Upper lobe of right lung (tissue), 1 donor: ENCODE measurements around the gene ZMYND10. TPM values are rescaled to one million over a fixed set of nuclear protein-coding genes. Genes with fewer than 3 reads are reported as not detected.

Source experiments
- ATAC-seq: fragments of 200-7000 bp; cut with Tn5 transposase; one replicate; pipeline ENCODE4 v1.9.1; 2020; ENCODE audit warnings: mild to moderate bottlenecking, moderate library complexity
- DNase-seq: peaks from one replicate; pipeline ENCODE4 v3.0.0-alpha.2; 2020
- H3K27ac ChIP-seq: fragments of 200-600 bp; one replicate; pipeline ENCODE4 v1.8.0; 2022
- H3K27me3 ChIP-seq: fragments of 200-600 bp; one replicate; pipeline ENCODE4 v1.8.0; 2022; ENCODE audit warnings: mild to moderate bottlenecking
- H3K36me3 ChIP-seq: fragments of 200-600 bp; one replicate; pipeline ENCODE4 v1.8.0; 2022
- H3K4me1 ChIP-seq: fragments of 200-600 bp; one replicate; pipeline ENCODE4 v1.8.0; 2022
- H3K4me3 ChIP-seq: fragments of 200-600 bp; one replicate; pipeline ENCODE4 v1.8.0; 2022; ENCODE audit warnings: mild to moderate bottlenecking
- H3K9me3 ChIP-seq: fragments of 200-600 bp; one replicate; pipeline ENCODE4 v1.8.0; 2022
- intact Hi-C: fragments of 100-400 bp; cut with DNase I; formaldehyde crosslinking; loops from one replicate; pipeline ENCODE4 v1.11.0; 2022
- total RNA-seq: library from RNA; stranded (reverse); fragmentation: NEBNext Ultra II Directional; extraction: Animal tissue kit (Norgen Biotek cat#: 25700); gene quantifications from one replicate; pipeline ENCODE4 v1.2.1, GENCODE V29; 2021
- TF ChIP-seq, protein P1 (sequence below): fragments of 200-600 bp; IDR thresholded peaks from one replicate; pipeline ENCODE4 v1.8.0; 2022; ENCODE audit warnings: antibody characterized with exemption
- donor health status: DM: no; HTN: yes; CAD: no; lungs with severe emphysema.

ZMYND10 gene
- total RNA-seq, 1 donor from 2014 or later, result 2.8 TPM

DNA sequence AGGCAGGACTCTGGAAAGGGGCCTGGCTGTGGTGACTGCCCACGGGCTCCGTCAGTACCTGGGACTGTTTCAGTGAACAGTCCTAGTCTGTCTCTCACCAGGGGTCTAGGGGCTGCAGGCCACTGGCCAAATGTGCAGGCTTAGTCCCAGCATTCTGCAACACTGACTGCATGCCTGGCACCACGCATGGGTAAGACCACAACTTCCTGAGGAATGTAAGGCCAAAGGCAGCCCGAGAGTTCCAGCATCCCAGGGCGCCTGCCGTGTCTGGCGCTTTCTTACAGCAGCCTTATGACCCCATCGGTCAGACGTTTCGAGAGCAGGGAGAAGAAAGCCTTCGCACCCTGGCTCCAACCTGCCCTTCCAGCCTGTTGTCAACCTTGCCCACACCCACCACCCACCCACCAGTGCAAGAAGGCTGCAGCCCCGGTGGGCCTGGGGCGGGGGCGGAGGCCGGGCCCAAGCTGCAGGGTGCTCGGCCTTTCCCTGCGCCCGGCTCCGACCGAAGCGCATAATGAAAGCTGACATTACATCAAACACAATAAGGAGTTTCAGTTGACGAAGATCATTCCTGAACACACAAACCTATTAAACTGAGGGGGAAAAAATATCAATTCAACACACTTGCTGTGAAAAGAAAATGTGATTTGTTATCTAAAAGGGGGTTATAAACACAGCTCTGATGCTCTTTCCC, 43.3 kb upstream of the ZMYND10 start:
- Histone ChIP-seq H3K36me3 (no peaks in the 10 kb centered on the region), H3K4me1 (peaks cover 8% of the 10 kb centered on the region), H3K27ac (no peak overlapping the region), H3K9me3 (no peaks in the 10 kb centered on the region), H3K27me3 (no peaks in the 10 kb centered on the region), H3K4me3 (no peak overlapping the region)
- TF ChIP-seq, protein P1, sequence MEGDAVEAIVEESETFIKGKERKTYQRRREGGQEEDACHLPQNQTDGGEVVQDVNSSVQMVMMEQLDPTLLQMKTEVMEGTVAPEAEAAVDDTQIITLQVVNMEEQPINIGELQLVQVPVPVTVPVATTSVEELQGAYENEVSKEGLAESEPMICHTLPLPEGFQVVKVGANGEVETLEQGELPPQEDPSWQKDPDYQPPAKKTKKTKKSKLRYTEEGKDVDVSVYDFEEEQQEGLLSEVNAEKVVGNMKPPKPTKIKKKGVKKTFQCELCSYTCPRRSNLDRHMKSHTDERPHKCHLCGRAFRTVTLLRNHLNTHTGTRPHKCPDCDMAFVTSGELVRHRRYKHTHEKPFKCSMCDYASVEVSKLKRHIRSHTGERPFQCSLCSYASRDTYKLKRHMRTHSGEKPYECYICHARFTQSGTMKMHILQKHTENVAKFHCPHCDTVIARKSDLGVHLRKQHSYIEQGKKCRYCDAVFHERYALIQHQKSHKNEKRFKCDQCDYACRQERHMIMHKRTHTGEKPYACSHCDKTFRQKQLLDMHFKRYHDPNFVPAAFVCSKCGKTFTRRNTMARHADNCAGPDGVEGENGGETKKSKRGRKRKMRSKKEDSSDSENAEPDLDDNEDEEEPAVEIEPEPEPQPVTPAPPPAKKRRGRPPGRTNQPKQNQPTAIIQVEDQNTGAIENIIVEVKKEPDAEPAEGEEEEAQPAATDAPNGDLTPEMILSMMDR, result no peak
- DNase-seq (no peak), ATAC-seq (no peak)
- intact Hi-C loops, result no loop called here

DNA sequence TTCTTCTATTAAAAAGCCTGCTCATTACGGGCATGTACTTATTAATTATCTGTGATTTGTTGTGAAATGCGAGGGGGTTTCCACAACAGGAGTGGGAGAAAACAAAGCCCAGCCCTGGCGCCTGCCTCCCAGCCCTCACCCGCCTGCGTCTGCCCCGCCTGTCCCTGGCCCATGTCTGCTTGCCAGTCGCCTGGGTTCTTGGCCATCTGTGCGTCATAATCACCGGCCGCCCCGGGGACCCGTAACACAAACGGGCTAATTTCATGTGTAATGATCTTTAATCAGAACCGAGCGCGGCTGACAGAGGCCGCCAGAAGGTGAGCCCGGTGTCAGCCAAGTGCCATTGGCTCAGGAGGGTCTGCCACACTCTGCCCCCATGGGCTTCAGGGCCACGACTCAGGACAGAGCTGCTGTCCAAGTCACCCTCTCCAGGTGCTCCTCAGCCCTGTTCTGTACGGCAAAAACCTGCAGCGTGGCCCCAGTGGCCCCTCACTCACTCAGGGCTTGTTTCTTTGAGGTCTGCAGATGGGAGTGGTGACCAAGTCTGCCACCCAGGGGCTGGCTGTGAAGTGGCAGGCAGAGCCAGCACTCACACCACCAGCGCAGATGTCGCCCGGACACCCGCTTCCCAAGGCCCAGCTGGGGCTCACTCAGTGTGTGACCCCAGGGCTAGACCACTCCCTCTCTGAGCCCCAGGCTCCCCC, 42.6 kb upstream of the ZMYND10 start:
- Histone ChIP-seq H3K36me3 (no peaks in the 10 kb centered on the region), H3K4me3 (no peak overlapping the region), H3K27me3 (no peaks in the 10 kb centered on the region), H3K4me1 (peaks cover 8% of the 10 kb centered on the region), H3K9me3 (no peaks in the 10 kb centered on the region), H3K27ac (no peak overlapping the region)
- TF ChIP-seq, protein P1, result no peak
- ATAC-seq (no peak), DNase-seq (no peak)
- intact Hi-C loops, result no loop called here

DNA sequence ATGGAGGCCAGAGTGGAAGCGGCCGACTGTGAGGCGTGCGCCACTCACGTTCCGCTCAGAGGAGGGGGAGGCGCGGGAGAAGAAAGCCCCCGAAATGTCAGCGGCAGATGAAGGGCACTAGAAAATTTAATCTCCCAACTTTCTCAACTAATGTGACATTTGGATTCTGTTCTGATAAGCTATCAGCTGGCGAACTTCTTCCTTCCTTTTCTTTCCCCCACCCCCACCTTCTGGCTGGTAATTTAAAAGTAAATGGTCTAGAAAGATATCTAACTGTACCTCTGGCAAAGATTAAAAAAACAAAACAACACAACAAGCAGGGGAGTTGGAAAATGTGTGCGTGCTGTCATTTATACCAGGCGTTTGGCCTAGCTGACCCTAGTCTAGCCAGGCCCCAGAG, 40.2 kb upstream of the ZMYND10 start:
- no peak overlapping the region for H3K4me3 ChIP-seq
- H3K4me1 ChIP-seq, result peaks cover 2% of the 10 kb centered on the region
- H3K27ac ChIP-seq, result no peak overlapping the region
- intact Hi-C loops, result no loop called here
- TF ChIP-seq, protein P1, result no peak
- no peaks in the 10 kb centered on the region for H3K36me3 ChIP-seq
- no peaks in the 10 kb centered on the region for H3K9me3 ChIP-seq
- DNase-seq (no peak), ATAC-seq (no peak)
- H3K27me3 ChIP-seq, result no peaks in the 10 kb centered on the region

DNA sequence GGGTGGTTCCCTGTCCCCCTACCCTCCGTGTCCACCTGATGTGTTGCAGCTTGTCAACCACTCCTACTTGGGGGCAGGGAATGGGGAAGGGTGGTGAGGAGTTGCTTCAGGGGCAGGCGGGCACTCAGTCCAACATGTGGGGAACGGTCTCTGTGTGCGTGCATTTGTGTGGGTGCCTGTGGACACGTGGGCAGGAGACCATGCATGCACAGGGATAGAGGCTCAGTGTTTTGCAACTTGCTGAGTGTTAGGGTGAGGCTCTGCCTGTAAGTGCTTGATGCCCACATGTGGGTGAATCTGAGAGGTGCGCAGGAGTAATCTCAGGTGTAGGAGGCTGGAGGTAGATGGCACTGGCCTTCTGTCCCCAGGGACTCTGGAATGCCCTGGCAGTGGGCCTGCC, 38.2 kb upstream of the ZMYND10 start:
- intact Hi-C loops, result no loop called here

DNA sequence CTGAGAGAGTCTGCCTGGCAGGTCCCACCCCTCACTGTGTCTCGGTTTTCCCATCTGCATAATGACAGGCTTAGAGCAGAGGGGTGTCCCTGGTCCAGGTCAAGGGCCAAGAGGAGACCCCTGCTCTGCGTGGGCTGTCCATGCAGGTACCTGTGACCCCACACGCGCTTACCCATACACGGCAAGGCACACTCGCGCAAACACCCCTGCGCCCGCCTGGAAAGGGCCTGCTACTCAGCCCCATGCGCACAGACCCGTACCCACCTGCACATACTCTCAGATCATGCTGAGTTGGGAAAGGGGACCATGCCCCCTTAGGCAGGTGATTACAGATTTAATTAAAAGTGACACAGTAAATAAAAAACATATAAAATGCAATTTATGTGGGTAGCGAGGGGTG, 37.2 kb upstream of the ZMYND10 start:
- intact Hi-C loops, result no loop called here
- Histone ChIP-seq H3K4me3 (no peak overlapping the region), H3K9me3 (no peaks in the 10 kb centered on the region), H3K4me1 (no peaks in the 10 kb centered on the region), H3K36me3 (peaks cover 11% of the 10 kb centered on the region), H3K27ac (no peak overlapping the region), H3K27me3 (no peaks in the 10 kb centered on the region)
- ATAC-seq, result no peak
- no peak for DNase-seq
- TF ChIP-seq, protein P1, result no peak

More for the DNA sequence above, 38.2 kb upstream of the ZMYND10 start:
- TF ChIP-seq, protein P1, result no peak
- ATAC-seq (no peak), DNase-seq (no peak)
- Histone ChIP-seq H3K27me3 (no peaks in the 10 kb centered on the region), H3K9me3 (no peaks in the 10 kb centered on the region), H3K36me3 (peaks cover 3% of the 10 kb centered on the region), H3K4me3 (no peak overlapping the region), H3K4me1 (no peaks in the 10 kb centered on the region), H3K27ac (no peak overlapping the region)
